Prostate gland (tissue), 2 donors: ENCODE data around the gene VPS13C.

ENCODE experiments used
- CTCF ChIP-seq, 4 experiments: fragments of 200-600 bp in 2 of 4; fragments of 450-650 bp in 2 of 4; sonication (generic) in 2 of 4; IDR thresholded peaks; 1 replicate in 3 of 4; 2 replicates in 1 of 4; pipeline ENCODE4 v1.5.1; 2016 to 2019; ENCODE audit warnings: antibody characterized with exemption in 4 of 4, mild to moderate bottlenecking in 2 of 4, moderate library complexity in 2 of 4
- POLR2A ChIP-seq: fragments of 450-650 bp; IDR thresholded peaks from one replicate; pipeline ENCODE4 v1.6.1; 2016; ENCODE audit warnings: antibody characterized with exemption, mild to moderate bottlenecking
- POLR2AphosphoS5 ChIP-seq: sonication (generic); formaldehyde crosslinking; IDR thresholded peaks from one replicate; pipeline ENCODE4 v1.6.1; 2017; ENCODE audit warnings: antibody characterized with exemption

GRCh38 chr15:61820212-61820611 lies 240.0 kb downstream of the VPS13C start:
- no peak for TF ChIP-seq CTCF (IDR thresholded peaks at IDR 0.05)
- no peak for TF ChIP-seq POLR2A
- no peak for TF ChIP-seq POLR2AphosphoS5
